GM12864 (cell line): ENCODE measurements around the gene CPM.

Experiments used
- DNase-seq: peaks from one replicate; pipeline ENCODE4 v3.0.0-alpha.2; 2011; ENCODE audit warnings: low read depth
- H3K4me3 ChIP-seq: 2 replicates; pipeline ENCODE4 v1.5.1; 2011; ENCODE audit warnings: mild to moderate bottlenecking, low read depth, low read length, control low read depth
- TF ChIP-seq, protein P1 (sequence below): IDR thresholded peaks from 2 replicates; pipeline ENCODE4 v1.5.1; 2011; ENCODE audit warnings: low read depth, mild to moderate bottlenecking, moderate library complexity, low read length, control low read depth, inconsistent platforms; ENCODE audit errors: missing control alignments

CPM gene

GRCh38 chr12:68908076-68908475 lies 24.9 kb downstream of the CPM start:
- no peak overlapping the region for H3K4me3 ChIP-seq
- TF ChIP-seq, protein P1, sequence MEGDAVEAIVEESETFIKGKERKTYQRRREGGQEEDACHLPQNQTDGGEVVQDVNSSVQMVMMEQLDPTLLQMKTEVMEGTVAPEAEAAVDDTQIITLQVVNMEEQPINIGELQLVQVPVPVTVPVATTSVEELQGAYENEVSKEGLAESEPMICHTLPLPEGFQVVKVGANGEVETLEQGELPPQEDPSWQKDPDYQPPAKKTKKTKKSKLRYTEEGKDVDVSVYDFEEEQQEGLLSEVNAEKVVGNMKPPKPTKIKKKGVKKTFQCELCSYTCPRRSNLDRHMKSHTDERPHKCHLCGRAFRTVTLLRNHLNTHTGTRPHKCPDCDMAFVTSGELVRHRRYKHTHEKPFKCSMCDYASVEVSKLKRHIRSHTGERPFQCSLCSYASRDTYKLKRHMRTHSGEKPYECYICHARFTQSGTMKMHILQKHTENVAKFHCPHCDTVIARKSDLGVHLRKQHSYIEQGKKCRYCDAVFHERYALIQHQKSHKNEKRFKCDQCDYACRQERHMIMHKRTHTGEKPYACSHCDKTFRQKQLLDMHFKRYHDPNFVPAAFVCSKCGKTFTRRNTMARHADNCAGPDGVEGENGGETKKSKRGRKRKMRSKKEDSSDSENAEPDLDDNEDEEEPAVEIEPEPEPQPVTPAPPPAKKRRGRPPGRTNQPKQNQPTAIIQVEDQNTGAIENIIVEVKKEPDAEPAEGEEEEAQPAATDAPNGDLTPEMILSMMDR, result no peak
- DNase-seq, result no peak

GRCh38 chr12:68905733-68906132 lies 27.2 kb downstream of the CPM start:
- TF ChIP-seq, protein P1, result no peak
- no peak overlapping the region for H3K4me3 ChIP-seq
- DNase-seq, result no peak

DNA sequence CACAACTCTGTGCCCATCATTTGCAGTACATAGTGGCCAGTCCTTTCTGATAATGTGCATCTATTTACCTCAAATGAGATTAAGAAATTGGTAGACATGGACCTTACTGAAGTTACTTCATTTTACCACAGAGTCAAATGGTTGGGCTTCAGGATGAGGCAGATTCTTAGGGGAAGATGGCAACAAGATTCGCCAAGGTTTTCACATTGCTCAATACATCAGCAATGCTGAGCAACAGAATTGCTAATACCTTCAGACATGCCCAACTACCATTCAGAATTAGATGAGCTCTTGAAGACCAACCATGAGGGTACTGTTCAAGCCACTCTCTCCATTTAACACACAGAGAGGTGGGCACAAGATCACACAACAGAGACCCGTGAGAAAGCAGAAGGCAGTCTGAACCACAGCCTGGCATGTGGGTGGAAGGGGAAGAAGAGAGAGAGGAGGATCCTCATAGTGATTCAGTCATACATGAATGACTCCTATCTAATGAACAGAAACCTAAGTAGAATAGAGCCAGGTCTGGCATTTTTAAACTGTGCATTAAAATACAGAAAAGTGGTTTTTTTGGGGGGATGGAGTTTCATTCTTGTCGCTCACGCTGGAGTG lies 28.5 kb downstream of the CPM start:
- H3K4me3 ChIP-seq, result no peak overlapping the region
- DNase-seq, result no peak
- TF ChIP-seq, protein P1, result no peak

GRCh38 chr12:68903511-68903910 lies 29.5 kb downstream of the CPM start:
- DNase-seq, result no peak
- TF ChIP-seq, protein P1, result no peak
- H3K4me3 ChIP-seq, result no peak overlapping the region

GRCh38 chr12:68901551-68901950 lies 31.4 kb downstream of the CPM start:
- no peak overlapping the region for H3K4me3 ChIP-seq
- TF ChIP-seq, protein P1, result no peak
- no peak for DNase-seq

GRCh38 chr12:68901145-68901544 lies 31.8 kb downstream of the CPM start:
- DNase-seq, result no peak
- TF ChIP-seq, protein P1, result no peak
- H3K4me3 ChIP-seq, result no peak overlapping the region

- no peak for DNase-seq
- H3K4me3 ChIP-seq, result no peak overlapping the region
- TF ChIP-seq, protein P1, result no peak
Observed at GRCh38 chr12:68900241-68900640, 32.7 kb downstream of the CPM start.
